ENCODE measurements around the gene GPR151. TPM values are rescaled to one million over a fixed set of nuclear protein-coding genes. Genes with fewer than 3 reads are reported as not detected.

Gene GPR151
- total and polyA plus RNA-seq, 2 of the 13 experiments (the other 11 are each of a cell fraction or from before 2014, with no cell fraction given), result not detected

GRCh38 chr5:146494656-146495055, 21.3 kb downstream of the GPR151 start (continued):
- TF ChIP-seq RNF219 (CRISPR knock-in tag; IDR thresholded peaks at IDR 0.05), result no peak
- TF ChIP-seq ZNF512B (CRISPR knock-in tag; IDR thresholded peaks at IDR 0.05; ENCODE audit: borderline replicate concordance), result no peak
- TF ChIP-seq ZBTB7A (CRISPR knock-in tag; IDR thresholded peaks at IDR 0.05), result no peak
- TF ChIP-seq ZNF264 (CRISPR knock-in tag; IDR thresholded peaks at IDR 0.05), result no peak

GRCh38 chr5:146490089-146490843, 25.7 kb downstream of the GPR151 start:
- Histone ChIP-seq H3K4me3 (replicated peaks in 1 of 3; ENCODE audit: insufficient read depth in 1 of 3, low read depth in 2 of 3, low read length in 3 of 3) (no peak overlapping the region), H3K4me2 (ENCODE audit: low read depth, low read length) (no peak overlapping the region), H2AFZ (ENCODE audit: low read length) (no peak overlapping the region), H3K27me3 (ENCODE audit: control insufficient read depth in 1 of 2, insufficient read depth in 2 of 2, low read length in 2 of 2) (no peaks in the 10 kb centered on the region), H4K20me1 (ENCODE audit: insufficient read depth, low read length) (no peaks in the 10 kb centered on the region), H3K79me2 (ENCODE audit: insufficient read depth, low read length) (no peaks in the 10 kb centered on the region), H3K27ac (ENCODE audit: extremely low read length, insufficient read depth, low read length) (no peak overlapping the region), H3K9ac (ENCODE audit: insufficient read depth, low read depth, low read length) (no peak overlapping the region), H3K9me3 (ENCODE audit: low read length) (no peaks in the 10 kb centered on the region), H3K4me1 (ENCODE audit: insufficient read depth, low read length) (no peaks in the 10 kb centered on the region), H3K36me3 (replicated peaks in 1 of 2; ENCODE audit: control insufficient read depth in 1 of 2, insufficient read depth in 2 of 2, low read length in 2 of 2) (peaks cover 1 to 39% of the 10 kb centered on the region in 2 experiments; a peak in 3 of 5 replicates)
- ATAC-seq, result no peak
- ChIA-PET POLR2A (no interaction called here), CTCF (ENCODE audit: low intra/inter-chr PET ratio, low total read pairs) (no interaction called here)
- in situ Hi-C loops (cut with HindIII; ENCODE audit: extremely low pct_ligation_motif_present, low pct_unique_long_range_greater_than_20kb) (no loop called here), intact Hi-C loops (cut with micrococcal nuclease; ENCODE audit: unreplicated experiment) (no loop called here)
- WGBS (ENCODE audit: low lambda C conversion rate), result 100% methylated on average over 3 of the region's 3 CpGs
- no peak for TF ChIP-seq ZNF672 (CRISPR knock-in tag; IDR thresholded peaks at IDR 0.05)
- TF ChIP-seq ZNF687 (CRISPR knock-in tag; IDR thresholded peaks at IDR 0.05), result no peak
- TF ChIP-seq ZNF850 (CRISPR knock-in tag; conservative IDR thresholded peaks at IDR 0.05), result no peak
- TF ChIP-seq RBFOX2 (IDR thresholded peaks at IDR 0.05; ENCODE audit: low read depth, low read length), result no peak
- TF ChIP-seq CREM (IDR thresholded peaks at IDR 0.05), result no peak
- no peak for TF ChIP-seq CREM (CRISPR knock-in tag; IDR thresholded peaks at IDR 0.05)
- TF ChIP-seq CBFB (CRISPR knock-in tag; IDR thresholded peaks at IDR 0.05), result no peak
- TF ChIP-seq RBM22 (optimal IDR thresholded peaks at IDR 0.05; ENCODE audit: low read length), result peak; percentile 59
- no peak for TF ChIP-seq FOXP1 (IDR thresholded peaks at IDR 0.05)
- no peak for TF ChIP-seq FOXP1 (CRISPR knock-in tag; IDR thresholded peaks at IDR 0.05)
- BruUV-seq (replicated peaks), result no TSS peak
- no peak for FAIRE-seq
- no peak for DNase-seq (ENCODE audit: low spot score)
